ENCODE data around the gene CLRN1.

CLRN1 gene

GRCh38 chr3:150917951-150918350, 54.6 kb downstream of the CLRN1 start:
- no peak for DNase-seq

- peak; percentile 19 for DNase-seq
Measured at GRCh38 chr3:150913133-150913922, 59.2 kb downstream of the CLRN1 start.

DNA sequence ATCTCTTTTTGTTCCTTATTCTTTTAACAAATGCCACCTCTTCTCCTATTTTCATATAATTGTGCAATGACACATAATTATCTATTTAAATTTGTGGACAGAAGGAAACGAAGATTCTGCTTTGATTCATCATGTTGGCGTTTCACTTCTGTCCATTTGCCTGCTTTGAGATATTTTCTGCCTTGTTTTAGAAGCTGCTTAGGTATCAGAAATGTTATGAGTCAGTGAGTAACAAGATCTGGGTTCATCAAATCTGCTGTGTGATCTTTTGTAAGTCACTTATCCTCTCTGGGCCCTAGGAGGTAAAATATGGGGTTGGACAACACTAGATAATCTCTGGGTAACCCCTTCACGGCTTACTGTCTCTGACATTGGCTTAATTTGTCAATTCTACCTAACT, 60.0 kb downstream of the CLRN1 start:
- DNase-seq, result no peak

DNA sequence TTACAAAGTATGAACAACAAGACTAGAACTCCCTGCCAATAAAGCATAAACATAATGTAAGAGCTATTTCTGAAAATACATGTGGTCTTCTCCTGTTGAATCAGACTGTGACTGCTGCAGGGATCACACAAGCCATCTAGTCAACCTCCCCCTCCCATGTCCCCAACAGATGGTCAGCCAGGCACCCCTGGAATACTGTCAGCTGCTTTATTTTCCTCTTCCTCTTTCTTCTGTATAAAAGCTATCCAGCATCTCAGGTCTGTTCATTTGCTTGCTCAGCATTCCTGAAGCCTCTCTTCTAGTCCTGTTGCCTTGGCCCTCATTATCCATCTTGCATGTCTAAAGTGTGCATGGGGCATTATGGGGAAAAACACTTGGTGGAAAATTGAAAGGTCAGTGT, 60.8 kb downstream of the CLRN1 start:
- no peak for DNase-seq

- no peak for DNase-seq
Measured at GRCh38 chr3:150906461-150906860, 66.1 kb downstream of the CLRN1 start.

- DNase-seq, result no peak
Measured at GRCh38 chr3:150905746-150906145, 66.8 kb downstream of the CLRN1 start.

DNA sequence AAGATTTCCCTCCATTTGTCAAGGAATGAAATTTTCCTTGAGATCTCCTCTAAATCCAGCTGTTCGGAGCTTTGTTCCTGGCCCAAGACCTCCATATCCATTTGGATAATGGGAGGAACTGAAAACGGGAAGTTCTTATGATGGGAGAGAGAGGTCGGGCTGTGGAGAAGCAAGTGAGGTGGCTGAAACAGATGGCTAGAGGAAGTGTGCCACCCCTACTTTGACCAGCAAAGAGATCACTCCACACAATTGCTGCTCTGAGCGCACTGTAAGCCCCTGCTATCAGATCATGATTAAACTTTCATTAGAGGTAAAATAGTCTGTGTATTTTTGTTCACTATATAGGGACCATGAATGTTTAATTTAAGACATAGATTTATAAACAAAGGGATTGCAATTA, 67.2 kb downstream of the CLRN1 start, which contains the start of gene MINDY4B:
MINDY4B (minus strand) TSS at position 101 of the 400 bp plus-strand sequence; CDS start at position 101, 0 bp downstream.
- no peak for DNase-seq

DNA sequence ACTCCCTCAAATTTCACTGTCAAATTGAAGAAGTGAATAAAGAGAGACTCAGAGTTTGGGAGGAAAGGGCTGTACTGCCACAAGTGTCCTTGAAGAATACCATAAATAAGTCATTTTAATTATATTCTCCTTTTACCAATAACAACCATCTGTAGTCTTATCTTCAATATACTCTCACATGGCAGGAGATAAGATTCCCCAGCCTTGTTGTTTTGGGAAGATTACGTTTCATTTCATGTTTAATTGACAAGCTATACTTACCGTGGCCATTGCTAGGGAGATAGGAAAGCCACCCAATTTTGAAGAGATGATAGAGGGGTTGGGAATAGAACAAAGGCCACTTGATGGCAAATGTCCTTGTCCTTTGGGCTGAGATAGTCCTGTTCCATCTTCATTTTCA, 69.5 kb downstream of the CLRN1 start:
- no peak for DNase-seq

GRCh38 chr3:150901793-150902192, 70.7 kb downstream of the CLRN1 start:
- no peak for DNase-seq

GRCh38 chr3:150899141-150899540, 73.4 kb downstream of the CLRN1 start:
- DNase-seq, result no peak

DNA sequence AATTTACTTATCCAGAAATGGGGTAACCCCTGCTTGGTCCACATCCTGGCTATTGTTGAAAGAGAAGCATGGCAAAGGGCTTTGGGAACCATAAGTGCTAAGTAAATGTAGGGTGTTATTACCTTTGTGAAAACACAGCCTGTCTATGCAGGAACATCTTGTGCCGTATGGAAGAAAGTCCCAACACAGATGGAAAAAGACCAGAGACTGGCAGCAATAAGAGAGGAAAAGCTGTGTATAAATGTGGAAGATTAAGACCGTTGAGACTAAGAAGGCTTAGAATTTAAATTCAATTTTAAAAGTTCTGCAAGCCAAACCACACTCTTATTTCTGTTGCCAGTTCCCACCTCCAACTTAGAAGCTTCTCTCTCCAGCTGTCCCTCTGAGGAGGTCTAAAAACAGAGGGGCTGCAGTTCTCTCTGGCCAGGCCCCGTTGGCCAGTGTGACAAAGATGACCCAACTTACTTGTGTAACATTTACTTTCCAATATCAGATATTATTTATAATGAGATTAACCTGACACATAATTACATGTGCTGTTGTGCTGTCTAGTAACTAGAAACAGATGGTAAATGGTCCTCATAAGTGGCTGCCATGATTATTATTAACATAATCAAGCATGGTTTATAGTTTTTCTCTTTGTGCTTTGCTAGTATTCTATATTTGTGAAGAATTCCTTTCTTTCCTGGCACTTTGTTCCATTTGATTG, 74.3 kb downstream of the CLRN1 start:
- no peak for DNase-seq

DNA sequence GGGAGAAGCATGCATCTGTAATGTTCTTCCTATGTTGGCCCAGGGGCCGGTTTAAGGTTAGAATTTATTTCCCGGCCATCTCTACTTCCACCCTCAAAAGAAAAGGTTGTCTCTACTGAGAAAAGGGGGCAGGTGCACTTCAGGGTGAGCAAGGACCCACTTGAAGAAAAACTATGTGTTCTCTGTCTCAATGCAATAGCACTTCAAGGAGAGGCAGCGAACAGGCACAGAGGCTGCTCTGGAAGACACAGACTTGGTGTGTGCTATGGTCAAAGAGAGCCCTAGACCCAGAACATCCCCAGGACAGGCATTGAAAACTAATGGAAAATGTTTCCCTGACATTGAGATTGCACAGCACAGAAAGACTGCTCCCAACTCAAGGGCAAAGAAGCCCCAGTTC, 74.9 kb downstream of the CLRN1 start:
- no peak for DNase-seq

- DNase-seq, result no peak
Measured at GRCh38 chr3:150890831-150891230, 81.7 kb downstream of the CLRN1 start.

DNA sequence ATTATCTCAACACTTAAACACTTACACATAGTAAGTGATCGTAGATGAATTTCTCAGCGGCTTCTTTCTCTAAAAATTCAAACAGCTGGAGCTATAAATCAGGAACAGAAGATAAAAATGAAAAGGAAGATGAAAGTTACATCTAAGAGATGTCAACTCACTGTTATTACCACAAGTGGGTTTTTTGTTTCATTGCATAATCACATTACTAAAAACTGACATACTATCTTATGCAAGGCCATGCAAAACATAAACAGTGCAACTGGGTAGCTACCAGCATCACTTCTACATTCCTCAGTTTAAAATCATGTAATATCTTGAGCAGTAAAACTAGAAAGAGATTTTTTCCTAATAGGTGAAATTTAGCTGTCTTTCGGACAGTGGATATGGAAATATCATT, 82.2 kb downstream of the CLRN1 start:
- DNase-seq, result peak; percentile 46

- DNase-seq, result no peak
Measured at GRCh38 chr3:150889106-150889505, 83.4 kb downstream of the CLRN1 start.

GRCh38 chr3:150887031-150887430, 85.5 kb downstream of the CLRN1 start:
- no peak for DNase-seq

- DNase-seq, result no peak
Measured at GRCh38 chr3:150885535-150885934, 87.0 kb downstream of the CLRN1 start.

DNA sequence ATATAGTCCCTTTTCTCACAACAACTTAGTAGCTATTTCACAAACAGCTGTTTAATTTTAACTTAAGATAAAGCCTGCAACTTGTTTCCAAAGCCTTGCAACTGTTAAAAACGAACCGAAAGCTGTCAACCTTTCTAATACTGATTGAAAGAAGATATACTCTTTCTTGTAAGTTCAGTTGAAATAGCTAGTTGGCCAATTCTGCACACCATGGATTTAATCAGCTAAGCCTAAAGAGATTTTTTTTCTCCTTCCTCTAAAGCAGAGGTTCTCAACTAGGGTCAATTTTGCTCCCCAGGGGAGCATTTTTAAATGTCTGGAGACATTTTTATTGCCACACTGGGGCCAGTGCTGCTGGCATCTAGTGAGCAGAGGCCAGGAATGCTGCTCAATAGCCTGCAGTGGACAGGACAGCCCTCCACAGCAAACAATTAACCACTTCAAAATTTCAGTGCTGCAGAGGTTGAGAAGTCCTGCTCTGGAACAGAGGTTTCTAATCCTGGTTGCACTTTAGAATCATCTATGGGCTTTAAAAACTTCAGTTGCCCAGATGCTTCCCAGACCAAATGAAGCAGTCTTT, 93.4 kb downstream of the CLRN1 start:
- DNase-seq, result no peak

DNA sequence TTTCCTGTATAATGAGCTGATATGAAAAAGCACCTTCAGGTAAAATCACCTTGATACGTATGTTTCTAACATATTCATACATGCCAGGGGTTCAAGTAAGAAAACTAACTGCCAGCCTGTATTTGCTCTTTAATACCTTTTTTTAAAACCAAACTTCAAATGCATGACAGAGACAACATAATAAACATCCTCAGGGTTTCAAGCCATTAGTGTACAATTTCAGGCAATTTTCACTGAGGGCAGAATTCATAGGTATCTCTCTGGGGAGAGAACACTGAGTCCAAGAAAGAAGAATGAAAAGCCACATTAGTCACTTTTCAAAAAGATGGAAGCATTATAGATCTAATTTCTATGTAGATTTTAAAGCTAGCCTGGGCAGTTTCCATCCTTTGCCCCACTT, 94.2 kb downstream of the CLRN1 start:
- DNase-seq, result no peak

DNA sequence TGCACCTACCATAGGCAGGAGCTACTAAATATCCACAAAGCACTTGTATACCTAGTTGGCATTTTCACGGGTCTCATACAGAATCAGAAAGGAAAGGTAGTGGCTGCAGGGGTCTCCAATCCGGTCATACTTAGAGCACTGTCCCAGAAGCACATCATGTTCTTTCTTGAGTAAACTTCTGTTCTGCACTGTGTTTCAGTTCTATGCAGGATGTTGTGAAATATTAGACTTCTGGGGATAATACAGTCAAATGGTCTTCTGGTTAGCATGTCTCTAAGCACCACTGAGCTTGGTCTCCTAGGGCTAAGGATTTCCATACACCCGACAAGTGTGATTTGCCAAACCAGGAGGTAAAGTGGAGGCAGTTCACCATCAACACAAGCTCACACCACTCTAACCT, 95.2 kb downstream of the CLRN1 start:
- DNase-seq, result no peak

- DNase-seq, result no peak
Measured at GRCh38 chr3:150876611-150877265, 95.8 kb downstream of the CLRN1 start.
